ENCODE data around the gene ANK3.
A peak's percentile ranks its signal among the peaks of the same experiment; 100 is the strongest.

The ANK3 gene

DNA sequence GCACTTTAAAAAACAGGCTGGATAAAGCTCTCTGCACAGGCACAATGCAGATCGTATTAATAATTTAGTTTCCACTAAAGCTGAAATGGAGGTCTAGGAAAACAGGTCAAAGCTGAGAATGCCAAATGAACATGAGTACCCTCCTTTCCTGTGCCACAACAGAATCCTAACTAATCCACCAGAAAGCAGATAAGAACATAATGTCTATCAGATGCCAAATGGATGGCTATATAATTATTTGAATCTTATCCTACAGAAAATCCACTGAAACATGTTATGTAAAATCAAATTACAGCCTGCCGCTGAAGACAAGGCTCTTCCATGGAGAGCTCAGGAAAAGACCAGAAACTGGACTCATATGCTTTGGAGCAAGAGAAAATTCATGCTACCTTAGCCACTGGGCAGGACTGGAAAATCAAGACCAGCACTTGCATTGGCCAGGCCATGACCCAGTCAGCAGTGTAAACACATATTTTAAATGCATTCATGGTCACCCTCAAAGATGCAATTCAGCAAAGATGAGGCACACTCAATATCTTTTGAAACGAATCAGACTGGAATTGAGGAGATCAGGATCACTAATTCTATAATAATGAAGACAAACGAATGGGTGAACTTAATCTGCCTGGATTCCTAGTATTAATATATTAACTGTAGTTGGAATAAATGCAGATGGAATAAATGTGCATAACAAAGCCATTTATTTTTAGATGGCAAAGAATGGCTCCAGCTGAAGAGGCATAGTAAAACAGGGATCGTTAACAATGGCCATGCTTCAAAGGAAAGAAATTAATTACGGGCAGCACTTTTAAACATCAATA, 13.2 kb downstream of the ANK3 start:
- DNase-seq: peak in 1 of 3 experiments; percentile 45

DNA sequence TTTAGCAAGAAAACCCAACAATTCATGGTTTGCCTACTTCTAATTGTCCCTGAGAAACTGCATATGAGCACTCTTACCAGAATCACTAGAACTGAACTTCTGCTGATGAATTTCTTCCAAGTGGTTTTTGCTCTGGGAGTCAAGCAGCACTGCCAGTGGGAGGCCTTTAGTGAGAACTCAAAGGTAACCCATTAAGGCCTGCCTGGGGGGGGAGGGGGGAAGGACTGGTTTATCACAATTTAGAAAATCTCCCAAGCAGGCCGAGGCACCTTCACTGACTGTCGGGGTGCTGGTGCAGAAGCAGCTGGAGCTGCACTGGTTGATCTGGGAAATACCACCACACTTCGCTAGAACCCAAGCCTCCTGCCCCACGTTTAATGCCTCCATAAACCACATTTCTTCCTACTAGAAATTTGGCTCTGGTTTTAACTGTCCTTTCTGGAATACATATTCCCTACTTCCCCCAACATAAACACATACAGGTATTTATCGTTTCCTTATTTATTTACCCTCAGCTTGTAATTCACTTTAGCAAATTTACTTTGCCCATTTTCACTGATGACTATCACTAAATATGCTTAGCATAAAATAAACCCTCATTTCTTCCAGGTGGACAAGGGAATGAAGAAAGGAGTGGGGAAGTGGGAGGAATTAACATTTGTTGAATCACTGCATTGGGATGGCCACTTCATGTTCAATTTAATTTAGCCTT, 14.2 kb downstream of the ANK3 start:
- DNase-seq: no peak

DNA sequence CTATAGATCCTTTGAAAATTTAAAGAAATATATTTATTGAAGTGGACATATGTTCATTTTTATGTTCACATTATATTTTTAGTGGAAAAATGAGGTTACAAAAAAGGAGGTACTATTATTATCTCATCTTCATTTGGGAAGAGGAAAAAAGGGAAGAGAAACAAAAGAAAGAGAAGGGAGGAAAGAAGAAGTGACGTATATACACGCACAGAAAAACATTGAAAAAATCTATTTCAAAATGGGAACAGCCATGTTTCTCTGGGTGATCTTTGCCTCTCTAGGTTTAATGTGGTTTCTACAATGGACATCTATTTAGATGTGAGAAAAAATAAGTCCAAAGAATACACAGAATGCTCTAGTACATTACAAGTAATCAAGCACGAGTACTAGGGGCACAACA, 14.8 kb downstream of the ANK3 start:
- DNase-seq: no peak

DNA sequence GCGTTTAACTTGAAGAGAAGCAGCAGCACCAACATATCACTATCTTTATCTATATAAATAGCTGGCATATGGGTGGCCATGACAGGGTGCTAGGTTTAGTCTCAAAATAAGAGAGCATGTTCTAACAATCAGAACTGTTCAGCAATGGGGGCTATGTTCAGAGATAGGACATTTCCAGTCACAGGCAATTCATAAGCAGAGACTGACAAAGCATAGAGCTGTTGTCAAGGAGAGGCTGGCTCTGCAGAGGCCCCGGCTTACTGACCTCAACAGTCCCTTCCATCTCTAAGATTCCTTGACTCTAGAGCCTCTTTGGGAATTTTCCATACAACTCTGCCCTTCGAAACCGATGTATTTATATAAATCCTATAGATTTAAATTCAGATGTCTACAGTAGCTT, 17.2 kb downstream of the ANK3 start:
- no peak for DNase-seq

DNA sequence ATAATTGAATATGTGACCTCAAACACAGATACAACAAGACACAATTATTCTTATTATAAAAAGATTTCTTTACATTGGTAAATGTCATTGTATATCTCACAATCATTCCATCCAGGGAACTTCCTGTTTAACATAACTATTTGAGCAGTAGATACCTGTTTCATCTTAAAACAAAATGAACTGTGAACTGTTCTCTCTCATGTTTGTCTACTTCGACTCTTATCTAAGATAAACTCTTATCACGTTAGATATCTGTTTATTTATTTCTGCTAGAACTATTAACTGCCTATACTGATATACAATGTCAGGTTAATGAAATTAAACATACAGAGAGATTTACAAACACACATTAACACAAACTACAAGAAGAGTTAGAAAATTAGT, 20.1 kb downstream of the ANK3 start:
- DNase-seq: no peak

DNA sequence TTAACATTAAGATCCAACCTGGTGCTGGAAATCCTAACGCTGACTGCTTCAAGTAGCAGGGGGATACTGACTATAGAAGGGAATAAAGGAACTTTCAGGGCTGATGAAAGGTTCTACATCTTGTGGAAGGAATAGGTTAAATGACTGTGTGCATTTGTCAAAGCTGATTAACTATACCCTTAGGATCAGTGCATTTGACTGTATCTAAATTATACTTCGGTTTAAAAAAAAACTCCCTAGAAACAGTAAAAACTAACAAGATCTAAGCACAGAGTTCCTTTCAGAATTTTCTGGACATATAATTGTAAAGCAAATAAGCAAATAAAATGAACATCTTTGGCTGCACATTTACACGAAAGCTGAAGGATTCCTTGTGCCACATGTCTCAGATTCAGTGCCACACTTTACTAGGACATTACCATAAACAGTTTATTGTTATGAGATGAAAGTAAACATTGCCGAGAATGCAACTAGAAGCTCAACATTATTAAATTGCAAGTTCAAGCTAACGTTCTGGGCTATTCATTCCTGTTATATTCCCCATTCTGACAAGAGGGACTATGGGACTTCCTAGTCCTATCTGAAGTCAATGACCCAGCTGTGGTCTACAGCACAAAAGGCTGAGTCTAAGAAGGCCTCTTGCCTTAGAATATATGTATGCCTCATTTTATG, 20.7 kb downstream of the ANK3 start:
- no peak for DNase-seq

DNA sequence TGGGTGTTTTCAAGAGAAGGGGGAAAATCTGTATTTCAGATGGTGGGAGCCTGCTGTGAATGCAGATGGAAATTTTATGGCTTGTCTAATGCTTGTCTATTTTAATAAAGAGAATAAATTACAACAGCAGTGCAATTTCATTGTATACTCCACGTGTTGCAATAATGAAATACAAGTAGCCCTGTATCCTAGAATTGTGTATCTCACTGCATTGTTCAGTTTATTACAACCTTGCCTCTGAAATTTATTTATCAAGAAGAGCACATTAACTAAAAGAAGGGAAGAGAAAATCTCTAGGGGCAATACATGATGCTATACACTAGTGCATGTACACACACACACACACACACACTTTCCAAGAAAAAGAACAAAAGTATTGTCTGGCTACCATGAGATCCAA, 21.8 kb downstream of the ANK3 start:
- no peak for DNase-seq

DNA sequence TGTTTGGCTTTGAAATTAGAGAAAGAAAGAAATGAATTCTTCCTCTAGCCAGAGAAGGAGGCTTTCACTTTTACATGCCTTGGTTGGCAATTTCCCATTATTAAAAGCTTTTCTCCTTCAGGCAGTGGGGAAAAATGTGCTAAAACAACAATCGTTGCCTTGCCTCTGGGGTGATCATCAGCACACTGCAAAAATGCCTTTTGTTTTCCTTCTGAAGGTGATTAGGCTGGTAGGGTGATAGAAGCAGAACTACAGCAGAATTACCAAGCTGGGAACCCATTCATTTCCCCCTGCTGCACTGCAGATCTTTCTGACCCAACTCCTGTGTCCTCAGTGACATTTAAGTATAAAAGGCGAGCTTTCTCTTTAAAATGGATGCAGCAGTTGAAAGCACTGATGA, 22.2 kb downstream of the ANK3 start:
- peak in 1 of 3 experiments; percentile 10 for DNase-seq

DNA sequence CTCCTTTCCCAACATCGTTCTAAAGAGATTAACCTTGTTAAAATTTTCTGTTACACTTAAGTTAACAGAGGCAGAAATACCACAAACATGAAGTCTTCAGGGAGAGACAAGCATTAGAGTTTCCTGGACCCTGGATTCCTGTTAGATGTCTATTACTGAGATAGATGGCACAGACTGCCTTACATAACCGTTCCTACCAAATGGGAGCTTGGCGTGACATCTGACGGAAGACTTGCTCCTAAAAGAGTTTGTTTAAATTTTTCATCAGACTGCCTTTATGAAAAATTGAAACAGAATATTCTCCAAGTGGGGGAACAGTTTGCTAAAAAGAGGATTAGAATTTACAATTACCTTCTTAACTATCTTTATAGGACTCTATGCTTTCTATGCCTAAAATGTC, 22.7 kb downstream of the ANK3 start:
- no peak for DNase-seq

DNA sequence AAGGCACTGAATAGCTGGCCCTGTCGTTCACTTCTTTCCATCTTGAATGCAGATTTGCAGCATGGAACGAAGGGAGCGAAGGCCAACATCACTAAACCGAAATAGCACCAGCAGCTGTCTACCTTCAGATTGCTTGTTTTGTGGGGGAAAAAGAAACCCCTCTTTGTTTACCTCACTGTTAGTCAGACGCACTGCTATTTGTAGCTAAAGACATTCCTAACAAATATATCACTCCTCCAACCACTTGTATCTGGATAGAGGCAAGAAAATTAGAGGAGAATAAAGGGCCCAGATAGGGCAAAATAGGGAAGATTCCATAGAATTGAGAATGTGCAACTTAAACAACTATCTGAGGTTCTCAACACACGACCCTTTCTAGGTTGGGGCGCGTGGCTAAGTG, 26.5 kb downstream of the ANK3 start:
- no peak for DNase-seq

DNA sequence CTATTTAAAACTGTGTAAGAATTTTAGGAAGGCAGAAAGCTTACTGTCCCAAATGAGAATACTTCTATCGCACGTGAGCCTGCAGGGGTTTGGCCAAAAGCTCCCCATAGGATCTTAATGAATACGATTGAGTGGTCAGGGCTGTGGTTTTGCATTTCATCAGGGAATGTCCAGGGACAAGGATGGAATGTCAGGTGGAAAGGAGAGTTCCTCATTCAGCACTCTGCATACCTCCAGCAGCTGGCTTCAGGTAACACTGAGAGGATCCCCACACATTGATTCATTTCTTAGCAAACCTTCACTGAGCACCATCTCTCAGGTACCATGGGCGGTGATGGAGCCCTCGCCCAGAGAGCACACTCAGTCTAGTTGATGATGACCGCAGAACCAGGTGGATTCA, 27.2 kb downstream of the ANK3 start:
- DNase-seq: no peak

DNA sequence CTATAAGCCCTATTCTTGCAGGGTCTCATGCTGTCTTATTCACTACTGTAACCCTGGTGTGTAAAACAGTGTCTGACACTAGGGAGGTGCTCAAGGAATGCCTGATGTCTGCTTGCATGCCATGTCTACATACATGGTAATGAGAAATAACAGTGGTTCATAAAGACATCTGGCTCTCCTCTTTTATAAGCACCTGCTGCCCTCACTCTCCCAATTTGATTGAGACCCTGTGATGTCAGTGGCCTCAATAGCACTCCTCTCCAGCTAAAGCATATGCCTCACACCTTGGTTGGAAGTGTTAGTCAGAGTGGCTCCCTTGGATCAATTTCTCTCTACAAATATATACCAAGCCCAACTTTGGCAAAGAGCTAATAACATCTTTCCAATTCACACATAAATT, 30.6 kb downstream of the ANK3 start:
- no peak for DNase-seq

DNA sequence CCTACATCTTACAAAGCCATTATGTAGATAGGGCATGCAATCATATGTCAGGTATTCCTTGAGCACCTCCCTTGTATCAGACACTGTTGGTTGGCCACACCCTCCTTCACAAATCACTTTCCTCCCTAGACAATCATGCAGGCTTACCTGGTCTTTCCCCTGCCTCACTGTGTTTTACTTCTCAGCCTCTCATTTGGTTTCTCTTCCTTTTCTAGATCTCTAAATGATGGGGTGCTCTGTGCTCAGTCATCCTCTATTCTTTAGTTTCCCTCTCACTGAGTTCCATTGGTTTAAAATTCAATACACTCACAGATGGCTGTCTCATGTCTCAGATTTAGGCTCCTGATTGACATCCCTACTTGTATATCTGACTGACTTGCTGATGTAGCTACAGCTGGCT, 31.4 kb downstream of the ANK3 start:
- no peak for DNase-seq

DNA sequence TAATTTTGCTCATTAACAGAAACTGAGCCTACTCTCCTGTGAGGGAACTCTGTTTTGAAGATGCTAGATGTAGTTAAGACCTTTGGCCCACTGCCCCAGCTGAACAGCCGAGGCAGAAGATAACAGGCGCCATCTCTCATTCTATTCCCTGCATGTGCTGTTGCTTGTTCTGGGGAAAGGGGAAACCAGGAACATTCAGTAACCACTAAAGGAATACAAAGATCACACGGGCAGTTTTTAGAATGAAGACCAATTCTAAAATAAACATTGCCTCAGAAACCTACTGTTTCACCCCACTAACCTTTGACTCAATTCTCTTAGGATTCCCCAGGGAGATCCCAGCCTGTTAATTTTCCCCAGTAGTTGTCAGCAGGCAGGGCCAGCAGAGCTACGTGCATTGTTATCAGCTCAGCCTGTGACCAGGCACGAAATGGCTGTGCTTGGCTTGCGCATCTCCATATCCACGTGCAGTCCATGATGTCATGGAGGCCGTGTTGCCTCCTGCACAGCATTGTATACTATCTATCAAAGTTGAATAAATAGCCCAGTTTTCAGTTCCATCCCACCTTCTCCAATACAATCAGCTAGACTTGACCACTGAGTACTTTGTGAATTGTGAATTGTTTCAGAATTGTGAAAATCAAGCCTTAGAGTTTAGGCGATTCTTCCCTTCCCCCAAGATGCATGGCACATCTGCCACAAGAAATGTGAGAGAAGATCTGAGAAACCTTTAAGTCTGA, 36.0 kb downstream of the ANK3 start:
- DNase-seq: no peak

DNA sequence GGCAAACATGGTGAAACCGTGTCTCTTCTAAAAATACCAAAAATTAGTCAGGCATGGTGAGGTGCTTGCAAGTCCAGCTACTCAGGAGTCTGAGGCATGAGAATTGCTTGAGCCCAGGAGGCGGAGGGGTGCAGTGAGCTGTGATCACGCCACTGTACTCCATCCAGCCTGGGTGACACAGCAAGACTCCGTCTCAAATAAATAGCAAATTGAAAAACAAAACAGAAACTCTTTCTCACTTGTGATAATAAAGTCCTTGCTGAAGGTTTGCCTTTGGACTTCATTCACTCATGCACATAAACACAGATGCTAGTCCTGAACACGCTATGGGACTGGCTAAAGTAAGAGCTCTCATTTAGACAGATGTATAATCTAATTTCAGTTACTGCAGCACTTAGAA, 37.6 kb downstream of the ANK3 start:
- DNase-seq: no peak

DNA sequence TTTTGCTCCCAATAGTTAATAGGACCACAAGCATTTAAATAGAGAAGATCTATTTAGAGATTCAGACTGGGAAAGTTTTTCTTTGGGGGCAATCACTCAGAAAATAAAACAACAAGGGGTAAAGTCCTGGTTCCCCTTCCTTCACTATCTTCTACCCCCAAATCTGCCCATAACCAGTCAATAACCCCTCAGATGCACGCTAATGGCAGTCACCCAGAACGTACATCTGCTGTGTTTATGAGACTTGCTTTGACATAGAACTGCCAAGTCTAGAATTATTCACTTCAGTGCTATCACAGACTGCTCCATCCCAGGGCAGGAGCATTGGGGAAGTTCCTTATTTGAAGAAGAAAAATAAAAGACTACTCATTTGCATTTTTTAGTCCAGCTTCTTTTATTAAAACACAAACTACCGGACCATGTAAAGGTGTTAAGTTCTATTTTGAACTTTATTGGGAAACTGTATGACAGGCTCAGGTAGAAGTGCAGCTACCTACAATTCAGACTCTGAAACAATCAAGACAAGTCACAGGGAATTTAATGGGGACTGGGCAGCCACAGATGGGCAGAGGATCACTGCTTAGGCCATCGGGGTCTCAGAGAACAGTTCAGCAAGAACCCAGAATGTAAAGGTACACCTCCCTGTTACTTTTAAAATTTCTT, 38.4 kb downstream of the ANK3 start:
- no peak for DNase-seq

DNA sequence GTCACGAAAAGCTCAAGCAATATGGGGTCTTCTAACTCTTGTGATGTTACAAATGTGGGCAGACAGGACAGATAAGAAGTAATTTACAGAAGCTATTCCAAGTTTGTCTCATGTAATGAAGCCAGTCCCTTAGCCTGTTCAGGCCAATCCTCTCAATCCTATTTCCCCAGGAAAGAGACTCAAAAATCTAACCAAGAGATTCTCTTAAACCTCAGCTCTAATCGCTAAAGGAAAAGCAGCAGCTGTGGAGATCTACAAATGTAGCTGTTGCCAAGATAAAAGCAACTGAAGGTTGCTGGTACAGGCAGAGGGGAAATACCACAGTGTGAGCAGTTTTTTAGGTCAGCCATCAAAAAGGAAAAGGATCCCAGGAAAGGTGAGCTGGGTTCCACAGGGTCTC, 39.3 kb downstream of the ANK3 start:
- no peak for DNase-seq

DNA sequence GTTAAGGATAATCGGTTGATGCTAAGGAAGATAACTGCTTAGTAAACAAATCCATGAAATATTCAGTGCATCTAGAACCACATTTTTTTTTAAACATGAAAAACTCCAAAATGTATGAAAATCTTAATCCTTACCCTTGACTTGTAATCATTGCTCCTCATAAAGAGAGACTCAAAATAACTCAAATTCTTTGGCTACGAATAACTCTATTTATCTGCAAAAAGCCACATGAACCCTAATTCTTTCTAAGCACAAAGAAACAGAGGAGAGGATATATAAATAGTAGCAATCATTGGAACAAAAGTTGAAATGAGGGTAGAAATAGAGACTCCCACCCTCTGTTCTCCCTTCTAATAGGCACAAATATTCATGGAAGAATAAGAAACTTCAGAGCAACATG, 40.2 kb downstream of the ANK3 start:
- DNase-seq: no peak

DNA sequence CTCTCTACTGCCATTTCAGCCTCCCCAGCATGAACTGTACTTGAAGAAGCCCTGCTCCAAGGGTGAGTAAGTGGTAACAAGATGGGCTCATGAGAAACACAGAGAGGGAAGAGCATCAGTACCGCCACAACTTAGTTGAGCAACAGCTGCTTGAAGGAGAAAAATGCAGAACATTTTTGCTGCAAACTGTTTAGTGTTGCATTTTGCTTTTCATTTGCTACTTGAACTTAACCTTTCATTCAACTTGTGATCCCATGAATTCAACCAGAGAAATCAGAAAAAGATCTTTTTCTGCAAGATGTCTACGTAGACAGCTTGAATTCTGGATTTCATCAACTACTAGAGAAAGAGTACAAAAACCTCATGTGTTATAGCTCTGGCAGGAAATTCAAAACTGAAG, 40.7 kb downstream of the ANK3 start:
- peak in 1 of 3 experiments; percentile 11 for DNase-seq

DNA sequence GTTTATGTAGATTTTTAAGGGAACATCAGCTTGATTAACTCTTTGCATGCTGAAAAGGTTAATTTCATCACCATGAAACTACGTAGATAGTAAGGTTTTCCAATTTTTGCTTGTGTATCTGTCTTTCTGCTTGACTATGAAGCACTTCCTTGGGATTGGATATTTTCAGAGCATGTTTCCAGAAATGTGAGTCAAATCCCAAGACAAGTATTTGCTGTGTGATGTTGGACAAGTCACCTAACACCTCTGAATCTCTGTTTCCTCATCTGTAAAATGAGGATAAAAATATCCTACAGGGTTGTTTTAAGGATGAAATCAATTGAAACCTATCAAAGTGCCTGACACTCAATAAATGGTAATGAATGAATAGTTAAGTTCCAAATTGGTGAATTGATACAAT, 42.4 kb downstream of the ANK3 start:
- no peak for DNase-seq

DNA sequence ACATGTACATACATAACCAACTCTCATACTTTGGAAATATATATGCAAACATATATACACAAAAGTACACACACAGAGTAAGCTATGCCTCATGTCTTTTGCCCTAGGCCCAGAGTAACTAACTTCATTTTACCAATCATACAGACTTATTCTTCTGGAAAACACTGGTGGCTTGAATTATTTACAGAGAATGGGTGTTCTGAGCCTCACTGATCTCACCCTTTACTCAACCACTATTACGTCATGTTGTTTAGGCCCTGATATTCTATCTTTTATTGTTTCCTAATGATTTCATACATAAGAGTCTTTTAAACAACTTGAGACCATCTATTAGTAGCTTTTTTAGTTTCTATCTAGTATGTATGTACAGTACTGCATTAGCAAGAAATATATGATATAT, 43.0 kb downstream of the ANK3 start:
- no peak for DNase-seq

DNA sequence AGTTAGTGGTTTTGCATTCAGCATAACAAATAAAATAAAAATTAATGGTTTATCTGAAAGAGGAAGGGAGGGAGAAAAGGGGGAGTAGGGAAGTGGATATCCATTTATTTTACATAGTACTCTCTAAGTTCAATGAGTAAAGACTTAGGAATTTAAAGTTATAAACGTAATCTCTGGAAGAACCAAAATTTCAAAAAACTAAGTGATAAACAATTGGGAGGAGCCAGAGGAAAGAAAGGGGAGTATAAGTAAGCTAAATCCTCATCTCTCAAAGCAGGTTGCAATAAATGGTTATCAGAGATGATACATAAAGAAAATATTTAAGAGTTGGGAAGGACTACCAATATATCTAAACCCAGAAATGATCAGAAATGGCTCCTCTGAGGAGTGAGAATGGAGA, 46.4 kb downstream of the ANK3 start:
- DNase-seq: no peak

DNA sequence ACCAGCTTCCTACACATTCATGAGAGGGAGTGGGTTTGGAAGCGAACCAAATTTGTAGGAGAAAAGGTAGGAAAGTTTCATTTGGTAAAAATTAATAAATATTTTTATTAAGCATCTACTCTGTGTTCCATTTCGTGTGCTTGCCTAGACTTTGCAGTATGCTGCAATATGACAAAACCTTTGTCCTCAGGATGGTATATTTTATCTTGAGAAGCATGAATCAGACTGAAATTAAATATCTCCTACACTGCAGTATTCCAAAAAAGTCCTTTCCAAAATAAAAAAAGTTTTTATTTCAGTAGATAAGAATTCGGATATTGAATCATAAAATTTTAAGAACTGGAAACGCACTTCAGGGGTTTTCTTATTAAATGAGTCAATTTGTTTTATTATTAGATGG, 47.7 kb downstream of the ANK3 start:
- no peak for DNase-seq
